Urinary bladder (tissue), 4 donors: Measurements from ENCODE around the gene ELAVL3. TPM values are rescaled to one million over a fixed set of nuclear protein-coding genes. Genes with fewer than 3 reads are reported as not detected.

Experiments used
- DNase-seq: peaks from one replicate; pipeline ENCODE4 v3.0.0-alpha.2; 2015; ENCODE audit errors: extremely low spot score
- H3K27ac ChIP-seq: one replicate; pipeline ENCODE4 v1.5.1; 2013; ENCODE audit warnings: low read depth, mild to moderate bottlenecking, moderate library complexity
- H3K36me3 ChIP-seq: one replicate; pipeline ENCODE4 v1.6.1; 2013; ENCODE audit warnings: mild to moderate bottlenecking, moderate library complexity; ENCODE audit not compliant: insufficient read depth
- H3K4me1 ChIP-seq: one replicate; pipeline ENCODE4 v1.6.1; 2013; ENCODE audit warnings: mild to moderate bottlenecking, moderate library complexity; ENCODE audit not compliant: insufficient read depth
- H3K4me3 ChIP-seq: one replicate; pipeline ENCODE4 v1.5.1; 2013; ENCODE audit warnings: low read depth, low read length
- WGBS: extraction: QIAGEN DNeasy Blood & Tissue Kit; methylation state at CpG from one replicate; pipeline ENCODE4 v1.1.7; 2013; 5-methylcytosine and 5-hydroxymethylcytosine counted together
- polyA plus RNA-seq: library from polyadenylated mRNA; stranded (reverse); fragments of 200-250 nt; gene quantifications from one replicate; pipeline ENCODE4 v1.2.3, GENCODE V29; 2013
- total RNA-seq: library from RNA; depleted of rRNA; stranded (reverse); fragments of >200 nt; gene quantifications from one replicate; pipeline ENCODE4 v1.2.3, GENCODE V29; 2014
- donor health status: healthy with polysubstance abuse.
- donor health status: healthy.

Gene ELAVL3
- total and polyA plus RNA-seq, 2 donors, result 0.28 to 0.90 TPM

- no peak for DNase-seq
- no peaks in the 10 kb centered on the region for H3K36me3 ChIP-seq
- H3K4me1 ChIP-seq, result no peaks in the 10 kb centered on the region
- 74% methylated on average over 7 of the region's 7 CpGs for WGBS
- no peak overlapping the region for H3K27ac ChIP-seq
- no peak overlapping the region for H3K4me3 ChIP-seq
Observed at GRCh38 chr19:11499890-11500420, 19.1 kb upstream of the ELAVL3 start.

GRCh38 chr19:11499220-11499726 is 18.4 kb upstream of the ELAVL3 start:
- Histone ChIP-seq H3K4me3 (no peak overlapping the region), H3K4me1 (no peaks in the 10 kb centered on the region), H3K36me3 (peaks cover 3% of the 10 kb centered on the region), H3K27ac (no peak overlapping the region)
- DNase-seq, result no peak
- 83% methylated on average over 6 of the region's 6 CpGs for WGBS

DNA sequence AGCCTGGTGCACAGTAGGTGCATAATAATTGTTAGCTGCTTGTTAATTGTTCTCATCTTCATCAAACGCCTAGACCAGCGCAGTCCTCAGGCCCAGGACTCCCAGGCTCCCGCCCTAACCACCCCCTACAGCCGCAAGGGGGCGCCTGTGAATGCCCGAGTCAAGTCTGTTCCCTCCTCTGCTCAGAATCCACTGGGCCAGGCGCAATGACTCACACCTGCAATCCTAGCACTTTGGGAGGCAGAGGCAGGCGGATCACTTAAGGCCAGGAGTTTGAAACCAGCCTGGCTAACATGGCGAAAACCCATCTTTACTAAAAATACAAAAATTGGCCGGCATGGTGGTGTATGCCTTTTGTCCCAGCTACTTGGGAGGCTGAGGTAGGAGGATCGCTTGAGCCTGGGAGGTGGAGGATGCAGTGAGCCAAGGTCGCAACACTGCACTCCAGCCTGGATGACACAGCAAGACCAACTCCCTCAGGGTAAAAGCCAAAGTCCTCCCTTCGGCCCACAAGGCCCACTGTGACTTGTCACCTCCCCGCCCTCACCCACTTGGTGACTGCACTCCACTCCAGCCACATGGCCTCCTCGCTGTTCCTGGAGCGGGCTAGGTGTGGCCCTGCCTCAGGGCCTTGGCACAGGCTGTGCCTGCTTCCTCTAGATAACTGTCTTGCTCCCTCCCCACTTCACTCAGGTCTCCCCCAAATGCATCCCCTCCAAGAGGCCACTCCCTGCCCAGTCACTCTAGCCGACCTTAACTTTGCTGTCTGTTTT is 15.7 kb upstream of the ELAVL3 start:
- H3K27ac ChIP-seq, result no peak overlapping the region
- H3K4me1 ChIP-seq, result no peaks in the 10 kb centered on the region
- H3K4me3 ChIP-seq, result no peak overlapping the region
- 68% methylated on average over 17 of the region's 17 CpGs for WGBS
- DNase-seq, result no peak
- peaks cover 3% of the 10 kb centered on the region for H3K36me3 ChIP-seq

- WGBS, result 95% methylated on average over 22 of the region's 22 CpGs
- no peaks in the 10 kb centered on the region for H3K4me1 ChIP-seq
- no peak overlapping the region for H3K4me3 ChIP-seq
- peaks cover 3% of the 10 kb centered on the region for H3K36me3 ChIP-seq
- DNase-seq, result no peak
- no peak overlapping the region for H3K27ac ChIP-seq
Observed at GRCh38 chr19:11495885-11496284, 15.0 kb upstream of the ELAVL3 start.

GRCh38 chr19:11495481-11495880 is 14.6 kb upstream of the ELAVL3 start:
- 93% methylated on average over 10 of the region's 10 CpGs for WGBS

GRCh38 chr19:11494634-11495285 is 13.9 kb upstream of the ELAVL3 start:
- Histone ChIP-seq H3K4me3 (no peak overlapping the region), H3K4me1 (no peaks in the 10 kb centered on the region), H3K27ac (no peak overlapping the region), H3K36me3 (peaks cover 3% of the 10 kb centered on the region)
- no peak for DNase-seq
- WGBS, result 95% methylated on average over 27 of the region's 27 CpGs

More at GRCh38 chr19:11495481-11495880, 14.6 kb upstream of the ELAVL3 start:
- Histone ChIP-seq H3K4me3 (no peak overlapping the region), H3K27ac (no peak overlapping the region), H3K36me3 (peaks cover 3% of the 10 kb centered on the region), H3K4me1 (no peaks in the 10 kb centered on the region)
- no peak for DNase-seq

DNA sequence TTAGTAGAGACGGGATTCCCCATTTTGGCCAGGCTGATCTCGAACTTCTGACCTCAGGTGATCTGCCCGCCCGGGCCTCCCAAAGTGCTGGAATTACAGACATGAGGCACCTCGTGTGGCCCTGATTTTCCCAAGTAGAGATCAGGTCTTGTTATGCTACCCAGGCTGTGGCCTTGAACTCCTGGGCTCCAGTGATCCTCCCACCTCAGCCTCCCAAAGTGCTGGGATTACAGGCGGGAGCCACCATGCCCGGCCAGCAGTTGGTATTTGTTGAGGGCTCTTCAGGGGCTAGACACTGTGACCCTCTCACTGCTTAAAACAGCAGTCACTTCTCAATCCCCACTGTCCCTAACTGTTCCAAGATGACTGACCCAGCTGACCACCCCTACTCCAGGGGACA is 8.5 kb upstream of the ELAVL3 start:
- H3K27ac ChIP-seq, result no peak overlapping the region
- 96% methylated on average over 7 of the region's 7 CpGs for WGBS
- H3K36me3 ChIP-seq, result no peaks in the 10 kb centered on the region
- no peak overlapping the region for H3K4me3 ChIP-seq
- no peaks in the 10 kb centered on the region for H3K4me1 ChIP-seq
- no peak for DNase-seq

- no peaks in the 10 kb centered on the region for H3K4me1 ChIP-seq
- no peak for DNase-seq
- no peak overlapping the region for H3K27ac ChIP-seq
- H3K36me3 ChIP-seq, result no peaks in the 10 kb centered on the region
- WGBS, result 92% methylated on average over 45 of the region's 45 CpGs
- H3K4me3 ChIP-seq, result no peak overlapping the region
Observed at GRCh38 chr19:11486661-11487503, 6.0 kb upstream of the ELAVL3 start.

DNA sequence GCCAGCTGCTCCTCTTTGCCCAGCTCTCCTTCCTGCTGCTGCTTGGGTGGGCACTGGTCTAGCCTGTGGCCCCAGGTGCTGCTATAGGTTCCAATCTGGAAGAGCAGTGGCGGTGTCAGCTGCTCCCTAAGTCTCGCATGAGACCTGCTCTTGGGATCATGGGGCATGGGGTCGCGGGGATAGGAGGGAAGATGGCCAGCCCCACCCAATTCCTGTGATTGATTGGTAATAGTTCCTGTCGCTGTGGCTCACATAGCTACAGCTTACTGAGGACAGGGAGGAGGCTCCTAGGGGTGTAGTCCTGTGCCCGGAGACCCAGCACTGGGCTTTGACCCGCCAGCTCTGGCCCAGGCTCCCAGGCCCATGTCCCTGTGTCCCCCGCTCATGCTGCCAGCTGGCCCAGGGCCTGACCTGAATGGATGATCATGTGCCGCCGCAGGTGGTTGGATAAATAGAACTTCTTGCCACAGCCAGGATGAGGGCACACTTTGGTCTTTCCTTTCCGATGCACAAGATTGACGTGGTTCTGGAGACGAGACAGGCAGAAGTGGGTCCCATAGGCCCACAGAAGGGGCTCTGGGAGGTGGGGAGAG is 4.5 kb upstream of the ELAVL3 start:
- WGBS, result 93% methylated on average over 13 of the region's 13 CpGs
- Histone ChIP-seq H3K36me3 (no peaks in the 10 kb centered on the region), H3K27ac (no peak overlapping the region), H3K4me3 (no peak overlapping the region), H3K4me1 (no peaks in the 10 kb centered on the region)
- no peak for DNase-seq

DNA sequence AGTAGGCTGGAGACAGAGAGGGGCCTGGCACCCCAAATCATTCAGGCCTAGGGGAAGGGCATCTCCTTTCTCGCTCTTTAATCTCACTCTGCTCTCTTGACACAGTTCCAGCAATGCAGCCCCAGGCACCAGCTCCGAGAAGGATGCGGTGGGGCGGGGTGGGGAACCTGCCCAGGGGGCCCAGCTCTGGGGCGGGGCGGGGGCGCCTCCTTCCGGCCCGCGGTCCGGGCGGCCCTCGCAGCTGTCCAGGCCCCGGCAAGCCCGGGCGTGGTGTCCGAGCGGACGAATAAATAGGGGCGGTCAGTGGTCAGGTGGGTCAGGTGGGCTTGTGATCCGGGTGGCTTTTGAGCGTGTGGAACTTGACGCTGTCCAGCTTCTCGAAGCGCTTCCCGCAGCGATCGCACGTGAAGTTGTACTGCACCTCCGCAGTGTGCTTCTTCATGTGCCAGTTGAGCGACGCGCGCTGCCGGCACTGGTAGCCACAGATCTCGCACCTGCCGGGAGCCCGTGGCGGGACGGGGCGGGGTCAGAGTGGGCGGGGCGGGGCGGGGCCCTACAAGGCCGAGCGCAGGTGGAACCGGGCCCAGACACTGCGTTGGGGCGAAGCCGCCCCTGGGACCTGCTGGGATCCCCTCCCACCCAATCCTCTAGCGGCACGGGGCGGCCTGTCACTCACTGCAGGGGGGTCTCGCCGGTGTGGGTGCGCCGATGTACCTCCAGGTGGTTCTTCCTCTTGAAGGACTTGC is 2.7 kb upstream of the ELAVL3 start:
- Histone ChIP-seq H3K4me1 (no peaks in the 10 kb centered on the region), H3K4me3 (no peak overlapping the region), H3K27ac (no peak overlapping the region), H3K36me3 (no peaks in the 10 kb centered on the region)
- 67% methylated on average over 57 of the region's 57 CpGs for WGBS
- DNase-seq, result no peak

- Histone ChIP-seq H3K4me3 (peak overlapping the region; percentile 6), H3K27ac (no peak overlapping the region), H3K36me3 (no peaks in the 10 kb centered on the region), H3K4me1 (no peaks in the 10 kb centered on the region)
- DNase-seq, result no peak
- WGBS, result 2% methylated on average over 58 of the region's 58 CpGs
Observed at GRCh38 chr19:11482384-11483050, 1.7 kb upstream of the ELAVL3 start.
